ENCODE results near the gene TCEAL9.

DNA sequence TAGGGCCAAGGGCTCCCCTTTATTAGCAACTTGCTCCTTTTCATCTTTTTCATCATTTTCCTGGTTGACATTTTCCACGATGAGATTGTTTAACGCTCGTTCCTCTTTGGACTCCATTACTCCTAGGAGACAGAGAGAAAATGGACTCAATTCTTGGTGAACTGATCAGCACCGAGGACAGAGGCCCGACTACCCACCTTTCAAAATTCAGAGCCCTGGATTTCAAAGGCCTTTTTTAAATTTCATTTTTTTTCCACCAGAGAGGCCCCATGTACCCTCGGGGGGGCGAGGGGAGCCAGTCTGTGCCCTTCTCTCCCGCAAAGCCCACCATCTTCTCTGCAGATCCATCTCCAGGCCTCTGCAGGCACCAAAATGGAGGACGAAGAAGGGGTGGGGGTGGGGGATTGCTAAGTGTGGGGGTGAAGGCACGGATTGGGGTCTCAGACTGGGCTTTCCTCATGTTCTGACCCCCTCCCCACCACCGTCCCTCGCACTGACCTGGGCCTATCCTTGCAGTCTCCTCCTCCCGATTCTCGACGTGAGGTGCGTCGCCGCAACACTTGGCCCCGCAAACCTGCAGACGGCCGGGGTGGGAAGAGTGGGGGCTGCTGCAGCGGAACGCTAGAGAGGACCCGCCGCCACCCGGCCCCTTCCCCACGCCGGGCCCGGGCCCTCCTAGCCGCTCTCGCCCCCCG, 46.3 kb upstream of the TCEAL9 start:
- TF ChIP-seq, protein P1, sequence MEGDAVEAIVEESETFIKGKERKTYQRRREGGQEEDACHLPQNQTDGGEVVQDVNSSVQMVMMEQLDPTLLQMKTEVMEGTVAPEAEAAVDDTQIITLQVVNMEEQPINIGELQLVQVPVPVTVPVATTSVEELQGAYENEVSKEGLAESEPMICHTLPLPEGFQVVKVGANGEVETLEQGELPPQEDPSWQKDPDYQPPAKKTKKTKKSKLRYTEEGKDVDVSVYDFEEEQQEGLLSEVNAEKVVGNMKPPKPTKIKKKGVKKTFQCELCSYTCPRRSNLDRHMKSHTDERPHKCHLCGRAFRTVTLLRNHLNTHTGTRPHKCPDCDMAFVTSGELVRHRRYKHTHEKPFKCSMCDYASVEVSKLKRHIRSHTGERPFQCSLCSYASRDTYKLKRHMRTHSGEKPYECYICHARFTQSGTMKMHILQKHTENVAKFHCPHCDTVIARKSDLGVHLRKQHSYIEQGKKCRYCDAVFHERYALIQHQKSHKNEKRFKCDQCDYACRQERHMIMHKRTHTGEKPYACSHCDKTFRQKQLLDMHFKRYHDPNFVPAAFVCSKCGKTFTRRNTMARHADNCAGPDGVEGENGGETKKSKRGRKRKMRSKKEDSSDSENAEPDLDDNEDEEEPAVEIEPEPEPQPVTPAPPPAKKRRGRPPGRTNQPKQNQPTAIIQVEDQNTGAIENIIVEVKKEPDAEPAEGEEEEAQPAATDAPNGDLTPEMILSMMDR (IDR thresholded peaks at IDR 0.05; ENCODE audit: low read depth, low read length): no peak
- TF ChIP-seq POLR2A (IDR thresholded peaks at IDR 0.05; ENCODE audit: extremely low read depth, insufficient read length) (no peak), MYC (IDR thresholded peaks at IDR 0.05; ENCODE audit: low read depth, low read length) (no peak)
- TF ChIP-seq, protein P2, sequence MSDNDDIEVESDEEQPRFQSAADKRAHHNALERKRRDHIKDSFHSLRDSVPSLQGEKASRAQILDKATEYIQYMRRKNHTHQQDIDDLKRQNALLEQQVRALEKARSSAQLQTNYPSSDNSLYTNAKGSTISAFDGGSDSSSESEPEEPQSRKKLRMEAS (IDR thresholded peaks at IDR 0.05; ENCODE audit: low read depth, low read length): no peak
